OCI-LY1 (cell line): Measurements from ENCODE around the gene CARS2.

Experiments
- H2AFZ ChIP-seq: fragments of 200-600 bp; sonication (generic), shearing (Covaris generic); 2 replicates; pipeline ENCODE4 v1.6.0; 2014; ENCODE audit warnings: antibody characterized with exemption, mild to moderate bottlenecking, low read length
- H3F3A ChIP-seq: fragments of 200-600 bp; sonication (generic), shearing (Covaris generic); 2 replicates; pipeline ENCODE4 v1.6.0; 2014; ENCODE audit warnings: mild to moderate bottlenecking, antibody characterized with exemption, low read length, moderate library complexity; ENCODE audit not compliant: insufficient read depth
- H3K27ac ChIP-seq: fragments of 200-600 bp; sonication (generic); 2 replicates; pipeline ENCODE4 v1.5.1; 2014; ENCODE audit warnings: low read length, mixed run types, mild to moderate bottlenecking, low read depth; ENCODE audit not compliant: poor library complexity, severe bottlenecking
- H3K27me3 ChIP-seq: fragments of 200-600 bp; sonication (generic); 2 replicates; pipeline ENCODE4 v1.6.0; 2014; ENCODE audit warnings: antibody characterized with exemption, mild to moderate bottlenecking, low read length, moderate library complexity; ENCODE audit not compliant: insufficient read depth
- H3K36me3 ChIP-seq: fragments of 200-600 bp; sonication (generic); 2 replicates; pipeline ENCODE4 v1.6.1; 2014; ENCODE audit warnings: mild to moderate bottlenecking, antibody characterized with exemption, low read length, moderate library complexity, mixed read lengths; ENCODE audit not compliant: insufficient read depth
- H3K4me1 ChIP-seq: fragments of 200-600 bp; sonication (generic); 2 replicates; pipeline ENCODE4 v1.5.1; 2014; ENCODE audit warnings: mild to moderate bottlenecking, low read length, moderate library complexity; ENCODE audit not compliant: insufficient read depth, severe bottlenecking
- H3K4me2 ChIP-seq: fragments of 200-600 bp; sonication (generic), shearing (Covaris generic); 2 replicates; pipeline ENCODE4 v1.6.1; 2014; ENCODE audit warnings: low read length
- H3K4me3 ChIP-seq: fragments of 200-600 bp; sonication (generic); 2 replicates; pipeline ENCODE4 v1.5.1; 2014; ENCODE audit warnings: low read length, low read depth, mild to moderate bottlenecking, mixed read lengths; ENCODE audit not compliant: poor library complexity, severe bottlenecking
- H3K79me2 ChIP-seq: fragments of 200-600 bp; shearing (Covaris generic); 2 replicates; pipeline ENCODE4 v1.6.1; 2016; ENCODE audit warnings: mixed run types, low read length, mixed read lengths; ENCODE audit not compliant: insufficient read depth
- H3K9ac ChIP-seq: fragments of 200-600 bp; sonication (generic), shearing (Covaris generic); 2 replicates; pipeline ENCODE4 v1.6.1; 2014; ENCODE audit warnings: mild to moderate bottlenecking, low read length, mixed read lengths
- H3K9me2 ChIP-seq: fragments of 200-600 bp; sonication (generic), shearing (Covaris generic); 2 replicates; pipeline ENCODE4 v1.6.1; 2014; ENCODE audit warnings: low read depth, mild to moderate bottlenecking, low read length, mixed read lengths
- H3K9me3 ChIP-seq: fragments of 200-600 bp; shearing (Covaris generic); 2 replicates; pipeline ENCODE4 v1.6.1; 2014; ENCODE audit warnings: low read length, mixed read lengths
- H4K20me1 ChIP-seq: fragments of 200-600 bp; sonication (generic), shearing (Covaris generic); 2 replicates; pipeline ENCODE4 v1.6.0; 2016; ENCODE audit warnings: mild to moderate bottlenecking, low read length; ENCODE audit not compliant: insufficient read depth
- EZH2 ChIP-seq: fragments of 200-600 bp; sonication (generic), shearing (Covaris generic); IDR thresholded peaks from 2 replicates; pipeline ENCODE4 v1.8.0; 2017; ENCODE audit warnings: borderline replicate concordance, mixed run types, mild to moderate bottlenecking, antibody characterized with exemption, low read length, moderate library complexity, mixed read lengths
- TF ChIP-seq, protein P1 (sequence below): fragments of 200-600 bp; sonication (generic), shearing (Covaris generic); IDR thresholded peaks from 2 replicates; pipeline ENCODE4 v1.5.1; 2017; ENCODE audit warnings: mild to moderate bottlenecking, antibody characterized with exemption, low read length, moderate library complexity, mixed read lengths

Gene CARS2

DNA sequence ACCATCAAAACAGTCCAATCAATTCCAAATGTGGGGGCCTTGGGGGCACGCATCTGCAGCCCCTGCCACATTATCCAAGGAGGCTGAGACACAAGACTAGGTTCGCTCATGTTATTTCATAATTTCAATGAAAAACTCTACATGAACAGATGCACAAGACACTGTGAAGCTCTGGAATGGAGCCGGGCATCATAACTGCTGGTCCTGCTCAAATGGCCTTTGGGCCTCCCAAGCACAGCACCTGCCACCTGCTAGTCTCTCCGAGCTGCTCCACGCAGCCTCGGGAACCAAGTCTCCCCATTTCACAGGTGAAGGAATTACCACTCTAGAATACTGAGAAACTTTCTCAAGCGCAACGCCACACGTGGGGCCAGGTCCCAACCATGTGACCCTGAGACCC lies 16.9 kb downstream of the CARS2 start:
- no peak overlapping the region for H3K4me3 ChIP-seq
- H3F3A ChIP-seq = no peaks in the 10 kb centered on the region
- no peaks in the 10 kb centered on the region for H3K79me2 ChIP-seq
- peaks cover 60% of the 10 kb centered on the region for H3K36me3 ChIP-seq
- no peaks in the 10 kb centered on the region for H3K9me3 ChIP-seq
- no peaks in the 10 kb centered on the region for H4K20me1 ChIP-seq
- no peak overlapping the region for H3K4me2 ChIP-seq
- no peaks in the 10 kb centered on the region for H3K9me2 ChIP-seq
- H3K9ac ChIP-seq = no peak overlapping the region
- H3K4me1 ChIP-seq = no peaks in the 10 kb centered on the region
- no peak overlapping the region for H3K27ac ChIP-seq
- no peak overlapping the region for H2AFZ ChIP-seq
- H3K27me3 ChIP-seq = no peaks in the 10 kb centered on the region
- TF ChIP-seq EZH2 = no peak
- TF ChIP-seq, protein P1, sequence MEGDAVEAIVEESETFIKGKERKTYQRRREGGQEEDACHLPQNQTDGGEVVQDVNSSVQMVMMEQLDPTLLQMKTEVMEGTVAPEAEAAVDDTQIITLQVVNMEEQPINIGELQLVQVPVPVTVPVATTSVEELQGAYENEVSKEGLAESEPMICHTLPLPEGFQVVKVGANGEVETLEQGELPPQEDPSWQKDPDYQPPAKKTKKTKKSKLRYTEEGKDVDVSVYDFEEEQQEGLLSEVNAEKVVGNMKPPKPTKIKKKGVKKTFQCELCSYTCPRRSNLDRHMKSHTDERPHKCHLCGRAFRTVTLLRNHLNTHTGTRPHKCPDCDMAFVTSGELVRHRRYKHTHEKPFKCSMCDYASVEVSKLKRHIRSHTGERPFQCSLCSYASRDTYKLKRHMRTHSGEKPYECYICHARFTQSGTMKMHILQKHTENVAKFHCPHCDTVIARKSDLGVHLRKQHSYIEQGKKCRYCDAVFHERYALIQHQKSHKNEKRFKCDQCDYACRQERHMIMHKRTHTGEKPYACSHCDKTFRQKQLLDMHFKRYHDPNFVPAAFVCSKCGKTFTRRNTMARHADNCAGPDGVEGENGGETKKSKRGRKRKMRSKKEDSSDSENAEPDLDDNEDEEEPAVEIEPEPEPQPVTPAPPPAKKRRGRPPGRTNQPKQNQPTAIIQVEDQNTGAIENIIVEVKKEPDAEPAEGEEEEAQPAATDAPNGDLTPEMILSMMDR = no peak

DNA sequence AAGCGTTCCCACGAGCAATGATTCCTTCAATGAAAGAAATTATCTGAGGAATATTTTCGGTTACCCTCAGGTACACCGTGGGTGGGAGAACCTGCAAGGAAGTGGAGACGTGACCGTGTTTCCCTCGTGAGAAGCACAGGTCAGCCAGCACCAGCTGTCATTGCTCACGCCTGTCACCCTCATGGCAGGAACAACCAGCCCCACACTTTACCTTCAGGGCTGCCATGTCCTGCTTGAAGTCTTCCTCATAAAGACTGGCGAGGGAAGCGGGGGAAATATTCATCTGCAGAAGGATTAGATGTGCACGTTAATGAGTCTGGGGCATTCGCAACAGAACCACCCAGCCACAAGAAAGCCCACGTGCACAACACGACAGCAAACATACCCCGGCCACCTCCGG lies 18.2 kb downstream of the CARS2 start:
- Histone ChIP-seq H3K9me2 (no peaks in the 10 kb centered on the region), H3K4me3 (no peak overlapping the region), H3K4me1 (no peaks in the 10 kb centered on the region), H3F3A (no peaks in the 10 kb centered on the region), H3K9me3 (no peaks in the 10 kb centered on the region), H3K36me3 (peaks cover 63% of the 10 kb centered on the region), H3K27ac (no peak overlapping the region), H3K79me2 (no peaks in the 10 kb centered on the region), H3K4me2 (no peak overlapping the region), H2AFZ (no peak overlapping the region), H3K27me3 (no peaks in the 10 kb centered on the region), H4K20me1 (no peaks in the 10 kb centered on the region), H3K9ac (no peak overlapping the region)
- TF ChIP-seq, protein P1 = no peak
- TF ChIP-seq EZH2 = no peak

DNA sequence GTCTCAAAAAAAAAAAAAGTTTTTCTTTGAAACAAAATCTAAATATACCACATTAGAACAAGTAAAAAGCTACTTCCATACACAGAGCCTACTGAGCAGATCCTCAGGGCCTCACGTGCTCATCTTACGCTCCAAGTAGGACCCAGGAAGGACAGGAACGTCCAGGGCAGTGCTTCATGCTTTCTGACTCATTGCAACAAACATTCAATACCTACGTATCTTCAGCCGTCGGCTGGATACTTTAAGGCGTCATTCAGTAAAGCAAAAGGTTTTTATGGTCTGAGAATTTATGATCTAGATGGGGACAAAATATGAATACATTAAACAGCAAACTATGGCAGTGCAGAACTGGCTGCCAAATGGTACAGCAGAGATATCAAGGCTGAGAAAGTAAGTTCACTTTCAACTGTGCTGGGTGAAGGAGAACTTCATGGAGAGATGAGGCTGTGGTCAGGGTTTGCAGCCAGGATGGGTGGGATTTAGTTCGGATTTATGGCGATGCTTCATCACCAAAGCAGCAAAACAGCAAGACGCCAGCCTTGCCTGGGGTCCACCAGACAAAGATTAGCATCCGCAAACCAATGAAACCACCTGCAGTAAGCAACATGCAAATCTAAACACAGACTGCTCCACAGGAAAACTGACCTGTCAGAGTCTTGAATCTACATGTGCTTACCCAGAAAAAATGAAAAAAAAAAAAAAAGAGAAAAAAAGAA lies 20.5 kb downstream of the CARS2 start:
- peaks cover 68% of the 10 kb centered on the region for H3K36me3 ChIP-seq
- H3K4me2 ChIP-seq = no peak overlapping the region
- H2AFZ ChIP-seq = no peak overlapping the region
- no peak overlapping the region for H3K9ac ChIP-seq
- no peaks in the 10 kb centered on the region for H4K20me1 ChIP-seq
- peaks cover 6% of the 10 kb centered on the region for H3K4me1 ChIP-seq
- H3K27ac ChIP-seq = no peak overlapping the region
- no peaks in the 10 kb centered on the region for H3K79me2 ChIP-seq
- H3K9me2 ChIP-seq = no peaks in the 10 kb centered on the region
- H3K4me3 ChIP-seq = no peak overlapping the region
- TF ChIP-seq, protein P1 = no peak
- TF ChIP-seq EZH2 = no peak
- H3F3A ChIP-seq = no peaks in the 10 kb centered on the region
- no peaks in the 10 kb centered on the region for H3K9me3 ChIP-seq
- H3K27me3 ChIP-seq = no peaks in the 10 kb centered on the region
